Osteoblast (primary cell): ENCODE measurements around the gene LRFN4. TPM values are rescaled to one million over a fixed set of nuclear protein-coding genes. Genes with fewer than 3 reads are reported as not detected.

Source experiments
- DNase-seq: peaks from one replicate; pipeline ENCODE4 v3.0.0; 2011; ENCODE audit warnings: low spot score, mixed read lengths; ENCODE audit not compliant: insufficient read length; ENCODE audit errors: missing footprints
- H2AFZ ChIP-seq: 2 replicates; pipeline ENCODE4 v1.6.0; 2011; ENCODE audit warnings: mild to moderate bottlenecking, low read length
- H3K27ac ChIP-seq: 2 replicates; pipeline ENCODE4 v1.5.1; 2011; ENCODE audit warnings: mild to moderate bottlenecking, low read depth, low read length, moderate library complexity
- H3K27me3 ChIP-seq: 2 replicates; pipeline ENCODE4 v1.6.0; 2012; ENCODE audit warnings: mild to moderate bottlenecking, control low read depth, inconsistent platforms, low read length, moderate library complexity; ENCODE audit not compliant: insufficient read depth
- H3K36me3 ChIP-seq: 2 replicates; pipeline ENCODE4 v1.5.1; 2011; ENCODE audit warnings: mild to moderate bottlenecking, low read length, control low read depth, moderate library complexity; ENCODE audit not compliant: insufficient read depth
- H3K4me1 ChIP-seq: 2 replicates; pipeline ENCODE4 v1.5.1; 2011; ENCODE audit warnings: mild to moderate bottlenecking, low read length, control low read depth, moderate library complexity; ENCODE audit not compliant: insufficient read depth
- H3K4me2 ChIP-seq: 2 replicates; pipeline ENCODE4 v1.6.0; 2011; ENCODE audit warnings: mild to moderate bottlenecking, low read length; ENCODE audit not compliant: insufficient read depth
- H3K4me3 ChIP-seq: fragments of 200-600 bp; sonication (generic); 3 replicates; pipeline ENCODE4 v1.5.1; 2012; ENCODE audit warnings: mild to moderate bottlenecking, low read length, inconsistent platforms; ENCODE audit not compliant: insufficient read depth
- H3K79me2 ChIP-seq: 2 replicates; pipeline ENCODE4 v1.6.0; 2012; ENCODE audit warnings: mild to moderate bottlenecking, low read length, control low read depth, inconsistent platforms; ENCODE audit not compliant: insufficient read depth
- H3K9me3 ChIP-seq: 2 replicates; pipeline ENCODE4 v1.5.1; 2011; ENCODE audit warnings: low read depth, low read length, control low read depth
- H4K20me1 ChIP-seq: 2 replicates; pipeline ENCODE4 v1.6.0; 2012; ENCODE audit warnings: mild to moderate bottlenecking, low read length, control low read depth; ENCODE audit not compliant: insufficient read depth
- CTCF ChIP-seq: IDR thresholded peaks from 2 replicates; pipeline ENCODE4 v1.5.1; 2011; ENCODE audit warnings: mild to moderate bottlenecking, low read depth, low read length, moderate library complexity; ENCODE audit errors: extremely low read depth
- total RNA-seq: library from RNA; depleted of rRNA; stranded (reverse); fragments of >200 nt; gene quantifications from 2 replicates; pipeline ENCODE4 v1.2.3, GENCODE V29; 2012

The LRFN4 gene
- total RNA-seq, 1 donor = 16.3 TPM

GRCh38 chr11:66858939-66859685, 2.2 kb downstream of the LRFN4 start:
- Histone ChIP-seq H3K27me3 (no peaks in the 10 kb centered on the region), H4K20me1 (no peaks in the 10 kb centered on the region), H3K79me2 (peaks cover 5% of the 10 kb centered on the region), H3K36me3 (no peaks in the 10 kb centered on the region), H3K4me3 (no peak overlapping the region), H3K9me3 (no peaks in the 10 kb centered on the region), H3K4me1 (peaks cover 6% of the 10 kb centered on the region), H2AFZ (no peak overlapping the region), H3K4me2 (no peak overlapping the region), H3K27ac (no peak overlapping the region)
- DNase-seq = peak; percentile 88
- TF ChIP-seq CTCF = no peak

GRCh38 chr11:66859686-66860448, 3.0 kb downstream of the LRFN4 start:
- Histone ChIP-seq H4K20me1 (no peaks in the 10 kb centered on the region), H3K9me3 (no peaks in the 10 kb centered on the region), H3K79me2 (peaks cover 5% of the 10 kb centered on the region), H3K4me1 (peaks cover 6% of the 10 kb centered on the region), H2AFZ (no peak overlapping the region), H3K27ac (no peak overlapping the region), H3K36me3 (no peaks in the 10 kb centered on the region), H3K4me3 (no peak overlapping the region), H3K27me3 (no peaks in the 10 kb centered on the region), H3K4me2 (no peak overlapping the region)
- peak; percentile 90 for DNase-seq
- no peak for TF ChIP-seq CTCF

- H3K9me3 ChIP-seq = no peaks in the 10 kb centered on the region
- H3K27ac ChIP-seq = no peak overlapping the region
- H3K79me2 ChIP-seq = peaks cover 5% of the 10 kb centered on the region
- H2AFZ ChIP-seq = no peak overlapping the region
- peak; percentile 83 for DNase-seq
- no peaks in the 10 kb centered on the region for H3K36me3 ChIP-seq
- no peak overlapping the region for H3K4me3 ChIP-seq
- no peaks in the 10 kb centered on the region for H3K27me3 ChIP-seq
- peaks cover 6% of the 10 kb centered on the region for H3K4me1 ChIP-seq
- no peak overlapping the region for H3K4me2 ChIP-seq
- H4K20me1 ChIP-seq = no peaks in the 10 kb centered on the region
- TF ChIP-seq CTCF = no peak
Measured at GRCh38 chr11:66860449-66860831, 3.6 kb downstream of the LRFN4 start.
